Neuronal stem cell (in vitro differentiated cells): ENCODE data around the gene CDC16.

Experiments used
- DNase-seq: peaks from one replicate; pipeline ENCODE4 v3.0.0-alpha.2; 2013; ENCODE audit warnings: low spot score
- H2AFZ ChIP-seq: one replicate; pipeline ENCODE4 v1.6.1; 2013; ENCODE audit warnings: mild to moderate bottlenecking, low read length, inconsistent platforms
- H2AK5ac ChIP-seq: 2 replicates; pipeline ENCODE4 v1.6.1; 2013; ENCODE audit warnings: low read depth, mild to moderate bottlenecking, inconsistent platforms, low read length, moderate library complexity, mixed read lengths
- H2BK120ac ChIP-seq: 2 replicates; pipeline ENCODE4 v1.6.1; 2013; ENCODE audit warnings: low read depth, mild to moderate bottlenecking, inconsistent platforms, low read length, moderate library complexity, mixed read lengths
- H2BK12ac ChIP-seq: one replicate; pipeline ENCODE4 v1.6.1; 2013; ENCODE audit warnings: low read length, inconsistent platforms
- H2BK15ac ChIP-seq: 2 replicates; pipeline ENCODE4 v1.6.1; 2013; ENCODE audit warnings: mild to moderate bottlenecking, low read length, inconsistent platforms, mixed read lengths
- H2BK5ac ChIP-seq: one replicate; pipeline ENCODE4 v1.6.1; 2013; ENCODE audit warnings: inconsistent platforms, mild to moderate bottlenecking, low read length, moderate library complexity
- H3K14ac ChIP-seq: one replicate; pipeline ENCODE4 v1.6.1; 2013; ENCODE audit warnings: low read length, inconsistent platforms
- H3K18ac ChIP-seq: 2 replicates; pipeline ENCODE4 v1.6.1; 2013; ENCODE audit warnings: low read length, inconsistent platforms
- H3K23ac ChIP-seq: 2 replicates; pipeline ENCODE4 v1.6.1; 2013; ENCODE audit warnings: low read depth, mild to moderate bottlenecking, mixed read lengths, low read length, inconsistent platforms; ENCODE audit not compliant: poor library complexity
- H3K27ac ChIP-seq: replicated peaks from 3 replicates; pipeline ENCODE4 v1.5.1; 2013; ENCODE audit warnings: low read length, inconsistent platforms
- H3K27me3 ChIP-seq, 3 experiments: 2 replicates each; pipeline ENCODE4 v1.6.1; 2013; ENCODE audit warnings: low read length in 3 of 3, mild to moderate bottlenecking in 2 of 3, inconsistent platforms in 1 of 3, low read depth in 1 of 3, mixed read lengths in 1 of 3, moderate library complexity in 1 of 3; ENCODE audit not compliant: control insufficient read depth in 3 of 3, insufficient read depth in 3 of 3
- H3K36me3 ChIP-seq, 2 donors: replicated peaks in 1 of 2; 2 replicates each; pipeline ENCODE4 v1.6.1; 2013; ENCODE audit warnings: low read length in 2 of 2; ENCODE audit not compliant: control insufficient read depth in 2 of 2, insufficient read depth in 2 of 2
- H3K4ac ChIP-seq: 2 replicates; pipeline ENCODE4 v1.6.1; 2013; ENCODE audit warnings: inconsistent platforms, mild to moderate bottlenecking, low read length, moderate library complexity
- H3K4me1 ChIP-seq, 2 donors: 1 replicate in 1 of 2; 2 replicates in 1 of 2; pipeline ENCODE4 v1.6.1; 2013; ENCODE audit warnings: low read length in 2 of 2, low read depth in 1 of 2; ENCODE audit not compliant: control insufficient read depth in 2 of 2, insufficient read depth in 1 of 2
- H3K4me2 ChIP-seq: one replicate; pipeline ENCODE4 v1.6.1; 2013; ENCODE audit warnings: mild to moderate bottlenecking, low read length, inconsistent platforms; ENCODE audit not compliant: insufficient read depth, poor library complexity, severe bottlenecking
- H3K4me3 ChIP-seq, 2 donors: 2 replicates each; pipeline ENCODE4 v1.5.1; 2013; ENCODE audit warnings: low read length in 2 of 2, mild to moderate bottlenecking in 2 of 2, inconsistent platforms in 1 of 2, moderate library complexity in 1 of 2
- H3K79me1 ChIP-seq: one replicate; pipeline ENCODE4 v1.6.1; 2013; ENCODE audit warnings: low read depth, mild to moderate bottlenecking, inconsistent platforms, low read length, moderate library complexity
- H3K9ac ChIP-seq: one replicate; pipeline ENCODE4 v1.6.1; 2013; ENCODE audit warnings: mild to moderate bottlenecking, low read depth, low read length, inconsistent platforms; ENCODE audit not compliant: poor library complexity
- H3K9me3 ChIP-seq, 2 donors: replicated peaks in 1 of 2; 2 replicates each; pipeline versions ENCODE3 to v1.6.1; 2013; ENCODE audit warnings: low read length in 2 of 2, mild to moderate bottlenecking in 2 of 2, inconsistent platforms in 1 of 2, low read depth in 1 of 2, mixed read lengths in 1 of 2, moderate library complexity in 1 of 2; ENCODE audit not compliant: control insufficient read depth in 2 of 2, insufficient read depth in 1 of 2
- H4K8ac ChIP-seq: one replicate; pipeline ENCODE4 v1.6.1; 2013; ENCODE audit warnings: low read depth, mild to moderate bottlenecking, inconsistent platforms, low read length, moderate library complexity
- H4K91ac ChIP-seq: one replicate; pipeline ENCODE4 v1.6.1; 2013; ENCODE audit warnings: low read length, low read depth, mild to moderate bottlenecking, inconsistent platforms; ENCODE audit not compliant: poor library complexity
- WGBS, 2 donors: extraction: QIAGEN DNeasy Blood & Tissue Kit; methylation state at CpG; one replicate each; pipeline ENCODE4 v1.1.7; 2013; ENCODE audit warnings: missing lambda C conversion rate in 2 of 2, mixed read lengths in 1 of 2; ENCODE audit not compliant: insufficient read length in 2 of 2, insufficient replicate concordance in 1 of 2; ENCODE audit errors: extremely low coverage in 2 of 2; 5-methylcytosine and 5-hydroxymethylcytosine counted together

CDC16 gene

GRCh38 chr13:114226088-114226487 lies 8.6 kb upstream of the CDC16 start:
- Histone ChIP-seq H2BK120ac (no peak overlapping the region), H3K36me3 (no peaks in the 10 kb centered on the region), H3K23ac (no peak overlapping the region), H3K79me1 (no peaks in the 10 kb centered on the region), H2AFZ (peak overlapping the region; percentile 78), H4K91ac (no peak overlapping the region), H3K9me3 (no peaks in the 10 kb centered on the region), H2AK5ac (no peak overlapping the region), H3K18ac (no peak overlapping the region), H3K14ac (no peak overlapping the region), H2BK12ac (no peak overlapping the region), H3K4me2 (no peak overlapping the region), H3K4me3 (no peak overlapping the region), H3K9ac (no peak overlapping the region), H2BK5ac (no peak overlapping the region), H4K8ac (no peak overlapping the region), H3K27ac (no peak overlapping the region), H2BK15ac (no peak overlapping the region), H3K27me3 (peaks cover 0 to 11% (median 3%) of the 10 kb centered on the region in 3 experiments), H3K4ac (no peak overlapping the region), H3K4me1 (peaks cover 4 to 10% of the 10 kb centered on the region in 2 donors)
- no peak for DNase-seq
- no CpG with 5 or more reads among the region's 11 CpGs for WGBS, 2 donors

DNA sequence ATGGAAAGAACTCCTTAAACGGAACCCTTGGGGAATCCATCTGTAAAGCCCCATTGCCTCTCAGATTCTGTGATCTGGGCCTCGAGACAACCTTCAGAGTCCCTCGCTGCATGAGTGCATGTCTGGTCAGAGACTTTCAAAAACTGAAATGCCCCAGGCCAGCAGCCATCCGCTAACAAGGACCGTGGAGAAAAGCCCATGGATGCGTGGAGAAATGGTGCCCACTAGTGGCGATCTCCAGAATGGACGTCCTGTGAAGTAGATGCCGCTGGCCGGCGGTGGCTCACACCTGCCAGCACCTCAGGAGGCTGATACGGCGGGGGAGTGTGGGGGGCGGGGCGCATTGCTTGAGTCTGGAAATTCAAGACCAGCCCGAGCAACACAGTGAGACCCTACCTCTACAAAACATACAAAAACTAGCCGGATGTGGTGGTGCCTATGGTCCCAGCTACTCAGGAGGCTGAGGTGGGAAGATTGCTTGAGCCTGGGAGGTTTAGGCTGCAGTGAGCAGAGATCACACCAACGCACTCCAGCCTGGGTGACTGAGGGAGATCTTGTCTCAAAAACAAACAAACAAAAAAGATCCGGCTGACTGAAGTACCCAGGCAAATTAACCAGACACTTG lies 7.9 kb upstream of the CDC16 start:
- H4K8ac ChIP-seq: no peak overlapping the region
- peak; percentile 86 for DNase-seq
- H3K4me3 ChIP-seq: no peak overlapping the region

DNA sequence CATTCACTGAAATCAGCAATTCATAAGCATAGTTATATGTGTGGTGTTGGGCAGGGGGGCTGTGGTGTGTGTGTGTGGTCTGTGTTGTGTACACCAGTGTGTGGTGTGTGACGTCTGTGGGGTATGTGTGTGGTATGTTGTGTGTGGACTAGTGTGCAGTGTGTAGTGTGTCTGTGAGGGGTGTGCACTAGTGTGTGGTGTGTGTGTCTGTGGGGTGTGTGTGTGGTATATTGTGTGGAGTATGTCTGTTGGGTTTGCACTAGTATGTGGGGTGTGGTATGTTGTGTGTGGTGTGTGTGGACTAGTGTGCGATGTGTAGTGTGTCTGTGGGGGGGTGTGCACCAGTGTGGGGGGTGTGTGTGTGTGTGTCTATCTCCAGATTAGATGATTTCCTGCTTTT lies 7.2 kb upstream of the CDC16 start:
- Histone ChIP-seq H2BK120ac (no peak overlapping the region), H2AFZ (no peak overlapping the region), H2BK5ac (no peak overlapping the region), H3K36me3 (no peaks in the 10 kb centered on the region), H4K91ac (no peak overlapping the region), H3K4ac (no peak overlapping the region), H3K18ac (no peak overlapping the region), H3K27ac (no peak overlapping the region), H3K9ac (no peak overlapping the region), H3K4me1 (peaks cover 4 to 10% of the 10 kb centered on the region in 2 donors), H2BK12ac (no peak overlapping the region), H2BK15ac (no peak overlapping the region), H2AK5ac (no peak overlapping the region), H3K4me2 (no peak overlapping the region), H3K27me3 (peaks cover 0 to 11% (median 4%) of the 10 kb centered on the region in 3 experiments), H4K8ac (no peak overlapping the region), H3K9me3 (no peaks in the 10 kb centered on the region), H3K4me3 (peak overlapping the region in 1 of 2 donors; percentile 70), H3K79me1 (no peaks in the 10 kb centered on the region), H3K23ac (no peak overlapping the region), H3K14ac (no peak overlapping the region)
- no peak for DNase-seq
- WGBS, 2 donors: no CpG with 5 or more reads among the region's 2 CpGs

More for the DNA sequence above, 7.9 kb upstream of the CDC16 start:
- Histone ChIP-seq H3K14ac (no peak overlapping the region), H3K27ac (no peak overlapping the region), H2BK12ac (no peak overlapping the region), H3K79me1 (no peaks in the 10 kb centered on the region), H3K18ac (no peak overlapping the region), H4K91ac (no peak overlapping the region), H3K4ac (no peak overlapping the region), H3K27me3 (peaks cover 0 to 11% (median 3%) of the 10 kb centered on the region in 3 experiments), H3K9me3 (no peaks in the 10 kb centered on the region), H2AFZ (peak overlapping the region; percentile 78), H3K9ac (no peak overlapping the region), H2AK5ac (no peak overlapping the region), H3K36me3 (no peaks in the 10 kb centered on the region), H3K4me1 (peaks cover 4 to 10% of the 10 kb centered on the region in 2 donors), H2BK5ac (no peak overlapping the region), H3K23ac (no peak overlapping the region), H3K4me2 (no peak overlapping the region), H2BK15ac (no peak overlapping the region), H2BK120ac (no peak overlapping the region)
- WGBS, 2 donors: no CpG with 5 or more reads among the region's 19 CpGs

- no peak overlapping the region for H3K14ac ChIP-seq
- H4K91ac ChIP-seq: no peak overlapping the region
- H2AFZ ChIP-seq: no peak overlapping the region
- no CpG with 5 or more reads among the region's 9 CpGs for WGBS, 2 donors
- no peak overlapping the region for H3K9ac ChIP-seq
- no peak overlapping the region for H4K8ac ChIP-seq
- no peak overlapping the region for H3K27ac ChIP-seq
- H2BK5ac ChIP-seq: no peak overlapping the region
- H3K4me1 ChIP-seq: peaks cover 4 to 10% of the 10 kb centered on the region in 2 donors
- H2BK120ac ChIP-seq: no peak overlapping the region
- no peak overlapping the region for H3K4me2 ChIP-seq
- H3K9me3 ChIP-seq: no peaks in the 10 kb centered on the region
- peak overlapping the region; percentile 70 for H2AK5ac ChIP-seq
- H3K4ac ChIP-seq: no peak overlapping the region
- no peak overlapping the region for H2BK12ac ChIP-seq
- no peaks in the 10 kb centered on the region for H3K36me3 ChIP-seq
- H3K18ac ChIP-seq: no peak overlapping the region
- H2BK15ac ChIP-seq: no peak overlapping the region
- no peak for DNase-seq
- H3K27me3 ChIP-seq: peaks cover 0 to 11% (median 6%) of the 10 kb centered on the region in 3 experiments
- no peaks in the 10 kb centered on the region for H3K79me1 ChIP-seq
- H3K4me3 ChIP-seq: no peak overlapping the region
- H3K23ac ChIP-seq: no peak overlapping the region
Measured at GRCh38 chr13:114228176-114228575, 6.5 kb upstream of the CDC16 start.
